ENCODE results near the gene DNAH7. TPM values are rescaled to one million over a fixed set of nuclear protein-coding genes. Genes with fewer than 3 reads are reported as not detected.

The DNAH7 gene
- total RNA-seq, 2 donors from 2014 or later: 1.1 to 1.5 TPM

DNA sequence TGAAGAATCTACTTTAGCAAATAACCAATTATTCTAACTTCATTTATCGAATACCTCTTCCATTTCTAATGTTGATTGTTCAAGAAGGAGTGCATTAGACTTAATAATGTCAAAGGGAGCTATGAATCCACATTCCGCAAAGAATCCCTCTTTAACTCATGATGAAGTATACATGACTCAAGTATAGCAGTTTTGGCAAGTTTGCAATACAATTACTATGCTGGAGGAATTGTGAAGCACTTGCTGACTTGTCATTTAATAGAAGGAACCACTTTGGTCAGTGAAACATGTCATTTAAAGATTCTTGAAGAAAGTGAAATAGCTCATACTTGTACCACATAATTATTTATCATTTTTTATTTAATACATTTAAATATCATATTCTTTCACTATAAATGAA is 286.5 kb downstream of the DNAH7 start:
- H3K27ac ChIP-seq (ENCODE audit: low read depth, low read length): no peak overlapping the region
- no peaks in the 10 kb centered on the region for H3K27me3 ChIP-seq (ENCODE audit: control insufficient read depth, insufficient read depth, low read length, poor library complexity, severe bottlenecking)
- Mint-ChIP-seq H3K4me1 (no peaks in the 10 kb centered on the region), H3K9me3 (no peaks in the 10 kb centered on the region), H3K4me3 (no peak overlapping the region), H3K36me3 (ENCODE audit: low read depth) (no peaks in the 10 kb centered on the region), H3K27ac (no peak overlapping the region), H3K27me3 (ENCODE audit: insufficient read depth) (no peaks in the 10 kb centered on the region)
- no peak for DNase-seq
- no peaks in the 10 kb centered on the region for H3K9me3 ChIP-seq (ENCODE audit: control insufficient read depth, low read length)
- no peaks in the 10 kb centered on the region for H3K36me3 ChIP-seq (ENCODE audit: control insufficient read depth, insufficient read depth, low read length)
- no peak overlapping the region for H3K4me3 ChIP-seq (ENCODE audit: low read length)
- WGBS, 2 experiments (ENCODE audit: insufficient coverage in 1 of 2, insufficient read length in 1 of 2): 96 to 100% methylated on average over 1 of the region's 2 CpGs
- TF ChIP-seq, protein P1, sequence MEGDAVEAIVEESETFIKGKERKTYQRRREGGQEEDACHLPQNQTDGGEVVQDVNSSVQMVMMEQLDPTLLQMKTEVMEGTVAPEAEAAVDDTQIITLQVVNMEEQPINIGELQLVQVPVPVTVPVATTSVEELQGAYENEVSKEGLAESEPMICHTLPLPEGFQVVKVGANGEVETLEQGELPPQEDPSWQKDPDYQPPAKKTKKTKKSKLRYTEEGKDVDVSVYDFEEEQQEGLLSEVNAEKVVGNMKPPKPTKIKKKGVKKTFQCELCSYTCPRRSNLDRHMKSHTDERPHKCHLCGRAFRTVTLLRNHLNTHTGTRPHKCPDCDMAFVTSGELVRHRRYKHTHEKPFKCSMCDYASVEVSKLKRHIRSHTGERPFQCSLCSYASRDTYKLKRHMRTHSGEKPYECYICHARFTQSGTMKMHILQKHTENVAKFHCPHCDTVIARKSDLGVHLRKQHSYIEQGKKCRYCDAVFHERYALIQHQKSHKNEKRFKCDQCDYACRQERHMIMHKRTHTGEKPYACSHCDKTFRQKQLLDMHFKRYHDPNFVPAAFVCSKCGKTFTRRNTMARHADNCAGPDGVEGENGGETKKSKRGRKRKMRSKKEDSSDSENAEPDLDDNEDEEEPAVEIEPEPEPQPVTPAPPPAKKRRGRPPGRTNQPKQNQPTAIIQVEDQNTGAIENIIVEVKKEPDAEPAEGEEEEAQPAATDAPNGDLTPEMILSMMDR (conservative IDR thresholded peaks at IDR 0.05): no peak
- no peak overlapping the region for H3K9ac ChIP-seq (ENCODE audit: extremely low read depth, low read length, poor library complexity, severe bottlenecking)
- H3K4me1 ChIP-seq (ENCODE audit: control insufficient read depth, insufficient read depth, low read length): no peaks in the 10 kb centered on the region

DNA sequence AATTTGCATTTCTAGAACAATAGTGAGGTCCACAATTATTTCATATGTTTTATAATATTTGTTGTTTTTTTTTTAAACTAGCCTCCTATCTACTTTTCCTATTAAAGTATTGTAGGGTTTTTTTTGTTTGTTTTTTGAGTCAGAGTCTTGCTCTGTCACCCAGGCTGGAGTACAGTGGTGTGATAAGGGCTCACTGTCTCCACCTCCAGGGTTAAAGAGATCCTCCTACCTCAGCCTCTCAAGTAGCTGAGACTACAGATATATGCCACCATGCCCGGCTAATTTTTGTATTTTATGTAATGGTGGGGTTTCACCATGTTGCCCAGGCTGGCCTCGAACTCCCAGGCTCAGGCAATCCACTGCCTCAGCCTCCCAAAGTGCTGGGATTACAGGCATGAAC is 289.1 kb downstream of the DNAH7 start:
- TF ChIP-seq, protein P1 (conservative IDR thresholded peaks at IDR 0.05): peak; percentile 19
- peaks cover 2% of the 10 kb centered on the region for H3K4me1 Mint-ChIP-seq
- WGBS, 2 experiments (ENCODE audit: insufficient coverage in 1 of 2, insufficient read length in 1 of 2): 100% methylated on average over 1 of the region's 2 CpGs; no CpG with 5 or more reads in 1 of the 2 experiments
- H3K9ac ChIP-seq (ENCODE audit: extremely low read depth, low read length, poor library complexity, severe bottlenecking): no peak overlapping the region
- H3K9me3 ChIP-seq (ENCODE audit: control insufficient read depth, low read length): no peaks in the 10 kb centered on the region
- no peaks in the 10 kb centered on the region for H3K4me1 ChIP-seq (ENCODE audit: control insufficient read depth, insufficient read depth, low read length)
- no peaks in the 10 kb centered on the region for H3K36me3 ChIP-seq (ENCODE audit: control insufficient read depth, insufficient read depth, low read length)
- no peaks in the 10 kb centered on the region for H3K27me3 ChIP-seq (ENCODE audit: control insufficient read depth, insufficient read depth, low read length, poor library complexity, severe bottlenecking)
- no peaks in the 10 kb centered on the region for H3K36me3 Mint-ChIP-seq (ENCODE audit: low read depth)
- no peak overlapping the region for H3K27ac Mint-ChIP-seq
- H3K9me3 Mint-ChIP-seq: no peaks in the 10 kb centered on the region
- no peak overlapping the region for H3K27ac ChIP-seq (ENCODE audit: low read depth, low read length)
- no peaks in the 10 kb centered on the region for H3K27me3 Mint-ChIP-seq (ENCODE audit: insufficient read depth)
- DNase-seq: no peak
- H3K4me3 Mint-ChIP-seq: no peak overlapping the region
- no peak overlapping the region for H3K4me3 ChIP-seq (ENCODE audit: low read length)

DNA sequence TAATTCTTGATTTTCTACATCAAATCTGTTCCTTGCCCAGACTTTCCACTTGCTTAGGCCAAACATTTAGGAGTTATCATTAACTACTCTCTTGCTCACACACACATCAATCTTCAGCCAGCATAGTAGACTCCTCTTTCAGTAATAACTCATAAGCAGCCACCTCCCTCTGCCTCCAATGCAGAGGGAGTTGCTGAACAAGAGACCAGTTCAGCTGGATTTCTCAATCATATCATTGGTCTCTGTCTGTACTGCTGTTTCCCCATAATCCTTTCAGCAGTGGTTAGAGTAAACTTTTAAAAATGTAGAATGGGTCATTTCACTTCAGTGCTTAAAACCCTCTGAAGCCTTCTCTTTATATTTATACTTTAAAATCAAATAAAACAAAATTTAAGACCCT is 298.7 kb downstream of the DNAH7 start:
- Mint-ChIP-seq H3K27ac (no peak overlapping the region), H3K9me3 (peaks cover 2% of the 10 kb centered on the region), H3K27me3 (ENCODE audit: insufficient read depth) (no peaks in the 10 kb centered on the region), H3K36me3 (ENCODE audit: low read depth) (no peaks in the 10 kb centered on the region), H3K4me1 (peaks cover 5% of the 10 kb centered on the region), H3K4me3 (no peak overlapping the region)
- no peaks in the 10 kb centered on the region for H3K4me1 ChIP-seq (ENCODE audit: control insufficient read depth, insufficient read depth, low read length)
- H3K27ac ChIP-seq (ENCODE audit: low read depth, low read length): no peak overlapping the region
- no peaks in the 10 kb centered on the region for H3K36me3 ChIP-seq (ENCODE audit: control insufficient read depth, insufficient read depth, low read length)
- peaks cover 2% of the 10 kb centered on the region for H3K9me3 ChIP-seq (ENCODE audit: control insufficient read depth, low read length)
- H3K4me3 ChIP-seq (ENCODE audit: low read length): no peak overlapping the region
- no peak overlapping the region for H3K9ac ChIP-seq (ENCODE audit: extremely low read depth, low read length, poor library complexity, severe bottlenecking)
- no peak for DNase-seq
- TF ChIP-seq, protein P1 (conservative IDR thresholded peaks at IDR 0.05): no peak
- no peaks in the 10 kb centered on the region for H3K27me3 ChIP-seq (ENCODE audit: control insufficient read depth, insufficient read depth, low read length, poor library complexity, severe bottlenecking)

Data from endodermal cell (in vitro differentiated cells).